GM12864 (cell line): ENCODE data around the gene APOBEC3C.
"Not testable (repeated sequence)": the region's sequence is repeated elsewhere in the genome, so short reads cannot be mapped to it uniquely, and the experiment has no call there.

Experiments
- DNase-seq: peaks from one replicate; pipeline ENCODE4 v3.0.0-alpha.2; 2011; ENCODE audit warnings: low read depth
- H3K4me3 ChIP-seq: 2 replicates; pipeline ENCODE4 v1.5.1; 2011; ENCODE audit warnings: mild to moderate bottlenecking, low read depth, low read length, control low read depth
- CTCF ChIP-seq: IDR thresholded peaks from 2 replicates; pipeline ENCODE4 v1.5.1; 2011; ENCODE audit warnings: low read depth, mild to moderate bottlenecking, moderate library complexity, low read length, control low read depth, inconsistent platforms; ENCODE audit errors: missing control alignments

Gene APOBEC3C

DNA sequence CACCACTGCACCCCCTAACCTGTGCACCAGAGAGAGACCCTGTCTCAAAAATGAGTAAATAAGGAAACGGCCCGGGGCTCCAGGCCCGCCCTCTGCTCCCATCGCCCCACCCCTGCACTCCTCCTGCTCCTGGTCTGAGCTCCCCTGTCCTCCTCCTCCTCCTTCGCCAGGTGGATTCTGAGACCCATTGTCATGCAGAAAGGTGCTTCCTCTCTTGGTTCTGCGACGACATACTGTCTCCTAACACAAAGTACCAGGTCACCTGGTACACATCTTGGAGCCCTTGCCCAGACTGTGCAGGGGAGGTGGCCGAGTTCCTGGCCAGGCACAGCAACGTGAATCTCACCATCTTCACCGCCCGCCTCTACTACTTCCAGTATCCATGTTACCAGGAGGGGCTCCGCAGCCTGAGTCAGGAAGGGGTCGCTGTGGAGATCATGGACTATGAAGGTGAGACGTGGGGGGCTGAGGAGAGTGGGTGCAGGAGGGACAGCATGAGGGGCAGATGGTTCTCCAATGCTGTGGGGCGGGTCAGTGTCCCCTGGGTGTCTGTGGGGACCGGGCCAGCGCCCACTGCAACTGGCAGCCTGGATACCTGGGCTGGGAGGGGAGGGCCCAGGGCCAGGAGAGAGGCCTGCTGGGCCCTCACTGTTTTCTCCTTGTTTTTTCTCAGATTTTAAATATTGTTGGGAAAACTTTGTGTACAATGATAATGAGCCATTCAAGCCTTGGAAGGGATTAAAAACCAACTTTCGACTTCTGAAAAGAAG, 3.7 kb downstream of the APOBEC3C start:
- TF ChIP-seq CTCF: no peak
- H3K4me3 ChIP-seq: no peak overlapping the region
- no peak for DNase-seq

DNA sequence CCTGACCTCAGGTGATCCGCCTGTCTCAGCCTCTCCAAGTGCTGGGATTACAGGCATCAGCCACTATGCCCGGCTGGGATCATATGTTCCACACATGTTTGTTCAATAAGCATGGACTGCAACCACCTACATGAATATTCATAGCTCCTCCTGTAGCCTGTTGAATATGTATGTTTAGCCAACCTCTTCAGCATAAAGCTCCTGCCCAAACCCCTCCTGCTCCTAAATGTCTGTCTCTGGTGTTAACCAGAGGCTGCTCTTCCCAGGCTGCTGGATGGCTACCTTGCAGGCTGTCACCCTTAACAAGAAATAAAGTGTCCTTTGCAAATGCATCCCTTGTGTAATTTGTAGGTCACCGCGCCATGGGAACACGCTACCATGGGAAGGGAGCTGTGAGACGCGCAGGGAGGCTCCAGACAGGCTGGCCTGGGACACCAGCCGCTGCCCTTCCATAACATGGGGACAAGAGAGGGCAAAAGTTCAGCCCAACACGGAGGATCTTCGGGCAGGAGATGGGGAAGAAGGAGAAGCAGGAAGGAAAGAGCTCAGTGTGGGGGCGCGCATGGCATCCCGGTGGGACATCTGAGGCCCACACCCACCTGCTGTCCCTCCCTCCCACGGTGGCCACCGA, 6.1 kb downstream of the APOBEC3C start:
- peak overlapping the region; percentile 33 for H3K4me3 ChIP-seq
- DNase-seq: not testable (repeated sequence)

- TF ChIP-seq CTCF: no peak
- no peak for DNase-seq
- H3K4me3 ChIP-seq: peak overlapping the region; percentile 95
These were observed 7.6 kb downstream of the APOBEC3C start for GRCh38 chr22:39021552-39022250.

- DNase-seq: no peak
- no peak for TF ChIP-seq CTCF
- H3K4me3 ChIP-seq: no peak overlapping the region
These were observed 10.7 kb downstream of the APOBEC3C start for GRCh38 chr22:39024519-39025308.

- TF ChIP-seq CTCF: no peak
- DNase-seq: no peak
These were observed 12.6 kb downstream of the APOBEC3C start for GRCh38 chr22:39026509-39027150.

GRCh38 chr22:39027717-39028116, 13.7 kb downstream of the APOBEC3C start:
- TF ChIP-seq CTCF: no peak
- no peak overlapping the region for H3K4me3 ChIP-seq
- no peak for DNase-seq

More at GRCh38 chr22:39026509-39027150, 12.6 kb downstream of the APOBEC3C start:
- no peak overlapping the region for H3K4me3 ChIP-seq
